Activated naive CD8-positive, alpha-beta T cell treated with anti-CD3 and anti-CD28 coated beads, Interleukin-2, amount 50 U/mL, for 24 hours (primary cell): ENCODE data around the gene BCAP31.
A peak's percentile ranks its signal among the peaks of the same experiment; 100 is the strongest.

Source experiments
- ATAC-seq: fragments of 150-1000 bp; cut with Tn5 transposase; one replicate; pipeline ENCODE4 v1.10.0; 2021
- DNase-seq: peaks from one replicate; pipeline ENCODE4 v3.0.0; 2021
- H3K27ac Mint-ChIP-seq: one replicate; pipeline ENCODE4 v1.8.0; 2021; ENCODE audit warnings: mild to moderate bottlenecking, mixed read lengths
- H3K27me3 Mint-ChIP-seq: one replicate; pipeline ENCODE4 v1.8.0; 2021; ENCODE audit warnings: mixed read lengths
- H3K36me3 Mint-ChIP-seq: one replicate; pipeline ENCODE4 v1.8.0; 2021; ENCODE audit warnings: low read depth, mixed read lengths
- H3K4me1 Mint-ChIP-seq: one replicate; pipeline ENCODE4 v1.8.0; 2021; ENCODE audit warnings: mixed read lengths
- H3K4me3 Mint-ChIP-seq: one replicate; pipeline ENCODE4 v1.8.0; 2021; ENCODE audit warnings: mild to moderate bottlenecking, moderate library complexity, mixed read lengths
- H3K9me3 Mint-ChIP-seq: one replicate; pipeline ENCODE4 v1.8.0; 2021; ENCODE audit warnings: mixed read lengths

BCAP31 gene

GRCh38 chrX:153662266-153662665, 61.9 kb downstream of the BCAP31 start:
- H3K4me3 Mint-ChIP-seq = peak overlapping the region; percentile 49
- no peaks in the 10 kb centered on the region for H3K36me3 Mint-ChIP-seq
- no peaks in the 10 kb centered on the region for H3K9me3 Mint-ChIP-seq
- H3K27ac Mint-ChIP-seq = no peak overlapping the region
- DNase-seq = peak; percentile 59
- ATAC-seq = no peak
- H3K4me1 Mint-ChIP-seq = no peaks in the 10 kb centered on the region
- peaks cover 10% of the 10 kb centered on the region for H3K27me3 Mint-ChIP-seq

GRCh38 chrX:153659268-153659667, 64.9 kb downstream of the BCAP31 start:
- H3K27ac Mint-ChIP-seq = no peak overlapping the region
- H3K9me3 Mint-ChIP-seq = no peaks in the 10 kb centered on the region
- no peaks in the 10 kb centered on the region for H3K36me3 Mint-ChIP-seq
- ATAC-seq (no peak), DNase-seq (no peak)
- peaks cover 12% of the 10 kb centered on the region for H3K27me3 Mint-ChIP-seq
- no peak overlapping the region for H3K4me3 Mint-ChIP-seq
- H3K4me1 Mint-ChIP-seq = no peaks in the 10 kb centered on the region

- H3K9me3 Mint-ChIP-seq = no peaks in the 10 kb centered on the region
- H3K4me3 Mint-ChIP-seq = no peak overlapping the region
- H3K27me3 Mint-ChIP-seq = peaks cover 8% of the 10 kb centered on the region
- H3K27ac Mint-ChIP-seq = no peak overlapping the region
- DNase-seq (no peak), ATAC-seq (no peak)
- no peaks in the 10 kb centered on the region for H3K4me1 Mint-ChIP-seq
- no peaks in the 10 kb centered on the region for H3K36me3 Mint-ChIP-seq
Observed at GRCh38 chrX:153657161-153657560, 67.0 kb downstream of the BCAP31 start.

- DNase-seq = no peak
- no peak for ATAC-seq
- no peaks in the 10 kb centered on the region for H3K4me1 Mint-ChIP-seq
- no peak overlapping the region for H3K27ac Mint-ChIP-seq
- no peak overlapping the region for H3K4me3 Mint-ChIP-seq
- H3K36me3 Mint-ChIP-seq = no peaks in the 10 kb centered on the region
- peaks cover 5% of the 10 kb centered on the region for H3K27me3 Mint-ChIP-seq
- H3K9me3 Mint-ChIP-seq = no peaks in the 10 kb centered on the region
Observed at GRCh38 chrX:153653556-153653955, 70.6 kb downstream of the BCAP31 start.

GRCh38 chrX:153651540-153652079, 72.6 kb downstream of the BCAP31 start:
- H3K36me3 Mint-ChIP-seq = no peaks in the 10 kb centered on the region
- peaks cover 8% of the 10 kb centered on the region for H3K27me3 Mint-ChIP-seq
- H3K4me3 Mint-ChIP-seq = no peak overlapping the region
- ATAC-seq (peak; percentile 33), DNase-seq (no peak)
- H3K27ac Mint-ChIP-seq = no peak overlapping the region
- no peaks in the 10 kb centered on the region for H3K4me1 Mint-ChIP-seq
- H3K9me3 Mint-ChIP-seq = no peaks in the 10 kb centered on the region

- ATAC-seq (no peak), DNase-seq (no peak)
- H3K4me3 Mint-ChIP-seq = no peak overlapping the region
- no peaks in the 10 kb centered on the region for H3K4me1 Mint-ChIP-seq
- H3K27ac Mint-ChIP-seq = no peak overlapping the region
- H3K27me3 Mint-ChIP-seq = peaks cover 12% of the 10 kb centered on the region
- H3K36me3 Mint-ChIP-seq = no peaks in the 10 kb centered on the region
- H3K9me3 Mint-ChIP-seq = no peaks in the 10 kb centered on the region
Observed at GRCh38 chrX:153650959-153651358, 73.2 kb downstream of the BCAP31 start.
